LNCaP clone FGC (cell line): Measurements from ENCODE around the gene SEPHS2.
"Not testable (repeated sequence)": the region's sequence is repeated elsewhere in the genome, so short reads cannot be mapped to it uniquely, and the experiment has no call there.

Experiments used
- DNase-seq: peaks from one replicate; pipeline ENCODE4 v3.0.0-alpha.2; 2011; ENCODE audit warnings: low read depth
- H3K4me3 ChIP-seq: 2 replicates; pipeline ENCODE4 v1.5.1; 2011; ENCODE audit warnings: mild to moderate bottlenecking, low read depth, low read length, control low read depth
- TF ChIP-seq, protein P1 (sequence below): IDR thresholded peaks from 2 replicates; pipeline ENCODE4 v1.5.1; 2012; ENCODE audit warnings: mild to moderate bottlenecking; ENCODE audit not compliant: control insufficient read depth, insufficient read depth; ENCODE audit errors: extremely low read depth

Gene SEPHS2

DNA sequence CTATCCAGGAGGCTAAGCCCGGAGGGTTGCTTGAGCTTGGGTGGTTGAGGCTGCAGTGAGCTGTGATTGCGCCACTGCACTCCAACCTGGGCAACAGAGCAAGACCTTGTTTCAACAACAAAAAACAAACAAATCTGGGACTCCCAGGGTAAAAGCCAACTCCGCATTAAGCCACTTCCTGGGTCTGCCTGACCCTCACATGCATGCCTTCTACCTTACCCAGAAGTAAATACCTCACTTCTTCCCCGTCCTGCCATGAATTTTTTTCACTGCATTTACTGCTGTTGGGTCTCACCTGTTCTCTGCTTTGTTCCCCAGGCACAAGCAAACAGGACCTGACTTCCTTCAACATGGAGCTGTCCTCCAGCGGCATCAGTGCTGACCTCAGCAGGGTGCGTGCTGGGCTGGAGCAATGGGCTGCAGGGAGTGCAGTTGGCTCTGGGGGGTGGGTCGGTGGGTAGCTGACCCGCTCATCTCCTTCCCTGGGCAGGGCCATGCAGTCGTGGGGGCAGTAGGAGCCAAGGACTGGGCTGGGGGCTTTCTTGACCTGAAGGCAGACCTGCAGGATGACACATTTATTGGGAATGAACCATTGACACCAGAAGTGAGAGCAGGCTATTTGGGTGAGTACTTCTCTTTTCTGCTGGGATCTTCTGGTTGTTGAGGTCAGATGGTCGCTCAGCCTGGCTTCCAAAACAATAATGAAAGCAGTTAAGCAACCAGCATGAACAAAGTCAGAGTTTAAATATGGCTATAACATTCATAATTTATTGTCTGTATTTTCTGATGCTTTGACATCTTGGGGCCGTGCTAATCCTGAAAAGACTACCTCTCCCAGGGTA lies 43.3 kb upstream of the SEPHS2 start:
- TF ChIP-seq, protein P1, sequence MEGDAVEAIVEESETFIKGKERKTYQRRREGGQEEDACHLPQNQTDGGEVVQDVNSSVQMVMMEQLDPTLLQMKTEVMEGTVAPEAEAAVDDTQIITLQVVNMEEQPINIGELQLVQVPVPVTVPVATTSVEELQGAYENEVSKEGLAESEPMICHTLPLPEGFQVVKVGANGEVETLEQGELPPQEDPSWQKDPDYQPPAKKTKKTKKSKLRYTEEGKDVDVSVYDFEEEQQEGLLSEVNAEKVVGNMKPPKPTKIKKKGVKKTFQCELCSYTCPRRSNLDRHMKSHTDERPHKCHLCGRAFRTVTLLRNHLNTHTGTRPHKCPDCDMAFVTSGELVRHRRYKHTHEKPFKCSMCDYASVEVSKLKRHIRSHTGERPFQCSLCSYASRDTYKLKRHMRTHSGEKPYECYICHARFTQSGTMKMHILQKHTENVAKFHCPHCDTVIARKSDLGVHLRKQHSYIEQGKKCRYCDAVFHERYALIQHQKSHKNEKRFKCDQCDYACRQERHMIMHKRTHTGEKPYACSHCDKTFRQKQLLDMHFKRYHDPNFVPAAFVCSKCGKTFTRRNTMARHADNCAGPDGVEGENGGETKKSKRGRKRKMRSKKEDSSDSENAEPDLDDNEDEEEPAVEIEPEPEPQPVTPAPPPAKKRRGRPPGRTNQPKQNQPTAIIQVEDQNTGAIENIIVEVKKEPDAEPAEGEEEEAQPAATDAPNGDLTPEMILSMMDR: no peak
- no peak overlapping the region for H3K4me3 ChIP-seq
- DNase-seq: no peak

DNA sequence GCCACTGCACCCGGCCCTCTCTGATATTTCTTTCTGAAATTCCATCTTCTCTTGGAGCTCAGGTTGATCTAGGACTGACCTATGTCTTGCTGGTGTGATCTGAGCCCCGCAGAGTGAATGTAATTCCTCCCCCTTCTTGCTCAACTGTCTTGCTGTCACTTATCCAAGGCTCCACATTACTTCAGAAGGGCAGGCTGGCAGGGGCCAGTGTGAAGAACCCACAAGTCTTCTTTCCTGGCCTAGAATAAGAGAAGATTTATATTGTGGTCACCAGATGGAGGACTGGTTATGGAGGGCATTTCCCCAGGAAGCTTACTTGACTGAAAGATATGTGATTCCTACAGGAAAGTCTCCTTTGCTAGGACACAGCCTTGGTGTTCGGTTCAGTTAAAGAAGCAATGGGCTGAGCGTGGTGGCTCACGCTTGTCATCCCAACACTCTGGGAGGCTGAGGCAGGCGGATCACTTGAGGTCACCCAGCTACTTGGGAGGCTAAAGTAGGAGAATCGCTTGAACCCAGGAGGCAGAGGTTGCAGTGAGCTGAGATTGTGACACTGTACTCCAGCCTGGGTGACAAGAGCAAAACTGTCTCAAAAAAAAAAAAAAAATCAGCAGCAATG lies 40.3 kb upstream of the SEPHS2 start:
- no peak overlapping the region for H3K4me3 ChIP-seq
- TF ChIP-seq, protein P1: no peak
- no peak for DNase-seq

DNA sequence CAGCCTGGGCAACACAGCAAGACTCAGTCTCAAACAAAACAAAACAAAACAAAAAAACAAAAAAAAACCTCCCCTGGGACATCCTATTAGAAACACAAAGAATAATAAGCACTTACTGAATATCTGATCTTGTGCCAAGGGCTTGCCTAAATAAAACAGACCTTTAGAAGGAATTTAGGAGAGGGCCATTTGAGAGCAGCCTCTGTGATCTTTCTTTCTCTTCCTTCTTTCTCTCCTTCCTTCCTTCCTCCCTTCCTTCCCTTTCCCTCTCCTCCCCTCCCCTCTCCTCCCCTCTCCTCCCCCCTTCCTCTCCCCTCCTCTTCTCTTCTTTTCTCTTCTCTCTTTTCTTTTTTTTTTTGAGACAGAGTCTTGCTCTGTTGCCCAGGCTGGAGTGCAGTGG lies 39.2 kb upstream of the SEPHS2 start:
- TF ChIP-seq, protein P1: no peak
- H3K4me3 ChIP-seq: no peak overlapping the region
- no peak for DNase-seq

DNA sequence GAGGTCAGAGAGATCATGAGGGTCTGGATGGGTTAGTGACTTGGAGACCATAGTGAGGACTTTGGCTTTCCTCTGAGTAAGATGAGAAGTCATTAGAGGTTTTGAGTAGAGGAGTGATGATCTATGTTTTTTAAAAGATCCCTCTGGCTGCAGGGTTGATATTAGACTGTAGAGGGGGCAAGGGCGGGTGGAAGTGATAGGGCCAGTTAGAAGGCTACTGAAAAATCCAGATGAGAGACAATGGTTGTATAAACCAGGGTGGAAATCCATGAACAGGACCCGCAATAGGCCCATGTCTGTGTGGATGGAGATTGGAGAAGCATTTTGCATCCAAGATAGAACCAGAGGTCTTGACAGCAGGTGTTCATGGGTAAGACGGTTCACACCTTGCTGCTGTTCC lies 36.7 kb upstream of the SEPHS2 start:
- TF ChIP-seq, protein P1: no peak
- no peak for DNase-seq
- no peak overlapping the region for H3K4me3 ChIP-seq

DNA sequence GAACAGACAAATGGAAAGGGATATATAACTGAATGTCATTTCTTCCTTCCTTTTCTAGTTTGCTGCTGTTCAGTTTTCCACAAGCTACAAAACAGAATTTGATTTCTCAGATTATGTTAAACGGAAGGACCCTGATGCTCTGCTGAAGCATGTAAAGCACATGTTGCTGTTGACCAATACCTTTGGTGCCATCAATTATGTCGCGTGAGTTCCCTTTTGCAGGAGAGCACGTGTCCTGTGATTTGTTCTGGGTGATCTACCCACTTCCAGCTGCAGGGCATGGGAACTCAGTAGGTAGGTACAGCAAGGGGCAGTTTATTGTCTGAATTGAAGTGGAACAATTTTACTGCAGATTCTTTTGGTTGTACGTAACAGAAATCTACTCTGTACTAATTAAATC lies 35.7 kb upstream of the SEPHS2 start:
- H3K4me3 ChIP-seq: no peak overlapping the region
- no peak for DNase-seq

DNA sequence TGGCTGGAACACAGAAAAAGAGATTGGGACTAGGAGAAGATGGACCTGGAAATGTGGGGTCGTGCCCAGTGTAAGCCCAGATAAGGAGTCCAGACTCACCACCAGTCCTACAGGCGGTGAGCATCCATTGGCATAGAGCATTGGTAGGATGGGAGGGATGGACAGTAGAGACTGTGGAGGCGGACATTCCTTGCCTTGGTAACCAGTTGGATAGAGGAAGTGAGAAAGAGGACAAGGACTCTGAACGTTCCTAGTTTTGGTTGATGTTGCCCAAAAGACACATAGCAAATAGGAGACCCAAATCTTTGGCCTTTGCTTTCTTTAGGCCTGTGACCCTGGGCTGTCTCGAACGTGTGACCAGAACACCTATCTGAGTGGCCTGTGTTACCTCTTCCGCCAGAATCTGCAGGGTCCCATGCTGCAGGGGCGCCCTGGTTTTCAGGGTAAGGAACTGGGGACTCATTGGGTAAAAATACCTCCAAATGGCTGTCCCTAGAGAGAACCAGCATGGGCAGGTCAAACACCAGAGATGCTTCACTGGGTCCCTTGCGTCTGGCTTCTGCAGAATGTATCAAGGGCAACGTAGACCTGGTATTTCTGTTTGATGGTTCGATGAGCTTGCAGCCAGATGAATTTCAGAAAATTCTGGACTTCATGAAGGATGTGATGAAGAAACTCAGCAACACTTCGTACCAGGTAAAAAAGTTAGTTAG lies 33.2 kb upstream of the SEPHS2 start:
- DNase-seq: no peak
- TF ChIP-seq, protein P1: no peak
- no peak overlapping the region for H3K4me3 ChIP-seq

More for the DNA sequence above, 35.7 kb upstream of the SEPHS2 start:
- TF ChIP-seq, protein P1: no peak

DNA sequence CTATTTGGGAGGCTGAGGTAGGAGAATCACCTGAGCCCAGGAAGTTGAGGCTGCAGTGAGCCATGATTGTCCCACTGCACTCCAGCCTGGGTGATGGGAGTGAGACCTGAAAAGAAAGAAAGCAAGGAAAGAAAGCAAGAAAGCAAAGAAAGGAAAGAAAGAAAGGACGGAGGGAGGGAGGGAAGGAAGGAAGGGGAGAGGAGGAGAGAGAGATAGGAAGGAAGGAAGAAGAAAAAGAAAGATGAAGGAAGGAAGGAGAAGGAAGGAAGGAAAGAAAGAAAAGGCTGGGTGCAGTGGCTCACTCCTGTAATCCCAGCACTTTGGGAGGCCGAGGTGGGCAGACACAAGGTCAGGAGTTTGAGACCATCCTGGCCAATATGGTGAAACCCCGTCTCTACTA lies 32.1 kb upstream of the SEPHS2 start:
- H3K4me3 ChIP-seq, DNase-seq: not testable (repeated sequence)
